GM12878 (cell line): ENCODE measurements around the gene DHX34. TPM values are rescaled to one million over a fixed set of nuclear protein-coding genes. Genes with fewer than 3 reads are reported as not detected.

Experiments used
- ATAC-seq: fragments of 200-7000 bp; cut with Tn5 transposase; 3 replicates; pipeline ENCODE4 v1.9.1; 2020; ENCODE audit warnings: mild to moderate bottlenecking, moderate library complexity
- BruUV-seq: library from RNA; stranded (reverse); fragments of 400-500 nt; replicated peaks from 2 replicates; lab custom pipeline; 2021; lab: Mats Ljungman, UMichigan
- CTCF ChIA-PET: fragments of 300-600 bp; sonication (Branson Sonifier 250); formaldehyde crosslinking; extraction: SDS; loops from one replicate; lab custom pipeline; 2021; ENCODE audit warnings: inconsistent platforms; lab: Yijun Ruan, JAX
- POLR2A ChIA-PET: fragments of 350-600 bp; formaldehyde crosslinking; extraction: SDS; loops from one replicate; lab custom pipeline; 2021; ENCODE audit warnings: inconsistent platforms; lab: Charles Lee
- RAD21 ChIA-PET: fragments of 300-600 bp; sonication (Branson Sonifier 250); formaldehyde crosslinking; loops from one replicate; lab custom pipeline; 2023; ENCODE audit warnings: antibody characterized with exemption; ENCODE audit not compliant: unreplicated experiment; lab: Charles Lee
- SMC1A ChIA-PET: fragments of 300-600 bp; sonication (Branson Sonifier 250); formaldehyde crosslinking; loops from one replicate; lab custom pipeline; 2023; ENCODE audit not compliant: unreplicated experiment, uncharacterized antibody; lab: Charles Lee
- DNase-seq: peaks from one replicate; pipeline ENCODE4 v3.0.0-alpha.2; 2011; ENCODE audit warnings: low read depth, low spot score
- FAIRE-seq: peaks from 3 replicates; lab custom pipeline; 2011; peaks lifted over from hg19 to GRCh38; lab: Jason Lieb, UNC
- H2AFZ ChIP-seq: 2 replicates; pipeline ENCODE4 v1.6.0; 2011; ENCODE audit warnings: low read depth, low read length, control low read depth; ENCODE audit not compliant: control insufficient read depth
- H3K27ac ChIP-seq: 2 replicates; pipeline ENCODE4 v1.5.1; 2011; ENCODE audit warnings: control low read depth; ENCODE audit not compliant: control insufficient read depth, insufficient read depth
- H3K27me3 ChIP-seq, 2 experiments: replicated peaks in 1 of 2; 2 replicates each; pipeline versions ENCODE4 v1.6.0 to v1.6.1; 2011; ENCODE audit warnings: low read length in 1 of 2; ENCODE audit not compliant: control insufficient read depth in 2 of 2, insufficient read depth in 2 of 2
- H3K36me3 ChIP-seq, 2 experiments: 2 replicates each; pipeline ENCODE4 v1.5.1; 2011; ENCODE audit warnings: low read length in 1 of 2; ENCODE audit not compliant: control insufficient read depth in 2 of 2, insufficient read depth in 2 of 2
- H3K4me1 ChIP-seq: 2 replicates; pipeline ENCODE4 v1.6.1; 2011; ENCODE audit warnings: mild to moderate bottlenecking, low read length, moderate library complexity, mixed read lengths; ENCODE audit not compliant: control insufficient read depth, insufficient read depth
- H3K4me2 ChIP-seq: 2 replicates; pipeline ENCODE4 v1.6.0; 2011; ENCODE audit warnings: control low read depth; ENCODE audit not compliant: control insufficient read depth, insufficient read depth
- H3K4me3 ChIP-seq: fragments of 200-600 bp; sonication (generic); 2 replicates; pipeline ENCODE4 v1.5.1; 2016
- H3K79me2 ChIP-seq: 2 replicates; pipeline ENCODE4 v1.6.0; 2011; ENCODE audit warnings: low read length; ENCODE audit not compliant: control insufficient read depth, insufficient read depth
- H3K9ac ChIP-seq: 2 replicates; pipeline ENCODE4 v1.8.0; 2011; ENCODE audit warnings: low read length, control low read depth, mixed read lengths; ENCODE audit not compliant: control insufficient read depth, insufficient read depth
- H3K9me3 ChIP-seq: replicated peaks from 3 replicates; pipeline ENCODE4 v1.5.1; 2011; ENCODE audit warnings: mild to moderate bottlenecking, low read length; ENCODE audit not compliant: control insufficient read depth, insufficient read depth
- H4K20me1 ChIP-seq: 2 replicates; pipeline ENCODE4 v1.6.0; 2011; ENCODE audit not compliant: control insufficient read depth, insufficient read depth
- BRCA1 ChIP-seq: IDR thresholded peaks from 2 replicates; pipeline ENCODE4 v1.6.1; 2011; ENCODE audit warnings: low read depth, low read length, improper control_type of control experiment
- ESRRA ChIP-seq: IDR thresholded peaks from 2 replicates; pipeline ENCODE4 v1.6.1; 2012; ENCODE audit warnings: mild to moderate bottlenecking, low read length, improper control_type of control experiment
- FOS ChIP-seq: IDR thresholded peaks from 3 replicates; pipeline ENCODE4 v1.6.1; 2011; ENCODE audit warnings: borderline replicate concordance; ENCODE audit not compliant: insufficient read length; ENCODE audit errors: extremely low read depth
- JUND ChIP-seq: IDR thresholded peaks from 2 replicates; pipeline ENCODE4 v1.6.1; 2012; ENCODE audit warnings: low read depth, mild to moderate bottlenecking, low read length, improper control_type of control experiment, moderate library complexity
- MXI1 ChIP-seq: fragments of 150-350 bp; IDR thresholded peaks from 2 replicates; pipeline ENCODE4 v1.6.1; 2011; ENCODE audit warnings: low read depth, mild to moderate bottlenecking, inconsistent platforms, low read length, improper control_type of control experiment
- NFXL1 ChIP-seq: fragments of 450-650 bp; IDR thresholded peaks from 2 replicates; pipeline ENCODE4 v1.6.1; 2017; ENCODE audit warnings: antibody characterized with exemption, mild to moderate bottlenecking, borderline replicate concordance
- RFX5 ChIP-seq: IDR thresholded peaks from 2 replicates; pipeline ENCODE4 v1.6.1; 2011; ENCODE audit warnings: low read depth, low read length, improper control_type of control experiment
- SIN3A ChIP-seq: IDR thresholded peaks from 2 replicates; pipeline ENCODE4 v1.6.1; 2012; ENCODE audit warnings: low read depth, low read length, improper control_type of control experiment
- SMARCA5 ChIP-seq: fragments of 450-650 bp; IDR thresholded peaks from 2 replicates; pipeline ENCODE4 v1.6.1; 2017; ENCODE audit warnings: mild to moderate bottlenecking
- STAT1 ChIP-seq: fragments of 450-650 bp; conservative IDR thresholded peaks from 2 replicates; pipeline ENCODE4 v1.6.1; 2014; ENCODE audit warnings: antibody characterized with exemption, mild to moderate bottlenecking
- ZNF207 ChIP-seq: fragments of 450-650 bp; IDR thresholded peaks from 2 replicates; pipeline ENCODE4 v1.6.1; 2014; ENCODE audit warnings: antibody characterized with exemption, mild to moderate bottlenecking, borderline replicate concordance
- ZNF622 ChIP-seq: fragments of 450-650 bp; IDR thresholded peaks from 2 replicates; pipeline ENCODE4 v1.6.1; 2017; ENCODE audit warnings: mild to moderate bottlenecking, inconsistent platforms
- WGBS: methylation state at CpG from one replicate; pipeline ENCODE4 v1.1.6; 2016; ENCODE audit warnings: low lambda C conversion rate; ENCODE audit not compliant: insufficient replicate concordance, insufficient coverage; ENCODE audit errors: missing lambda C conversion rate; 5-methylcytosine and 5-hydroxymethylcytosine counted together
- in situ Hi-C: fragments of 300-500 bp; cut with MboI; formaldehyde crosslinking; loops from 9 replicates; pipeline ENCODE4 v1.14.3; 2018; ENCODE audit warnings: mixed read lengths
- intact Hi-C: fragments of 100-400 bp; cut with micrococcal nuclease; formaldehyde crosslinking; loops from one replicate; pipeline ENCODE4 v1.14.2; 2022; ENCODE audit not compliant: unreplicated experiment
- polyA plus RNA-seq, 11 experiments: library from polyadenylated mRNA; depleted of rRNA in 4 of 11; unstranded in 6 of 11; stranded (reverse) in 5 of 11; fragments of >200 nt; fragmentation: Nextera tagmentation in 4 of 11; fragmentation: Illumina TruSeq in 1 of 11; extraction: Ambion mirVana in 4 of 11; extraction: Trizol in 1 of 11; gene quantifications; 1 replicate in 1 of 11; 2 replicates in 10 of 11; pipeline versions ENCODE4 v1.2.1 to v1.2.3, GENCODE V29; 2011 to 2016; ENCODE audit warnings: inconsistent platforms in 2 of 11, missing spikeins in 2 of 11, low read depth in 1 of 11
- total RNA-seq, 4 experiments: library from RNA; depleted of rRNA in 3 of 4; stranded (reverse); fragments of >200 nt in 3 of 4; fragmentation: Illumina TruSeq in 1 of 4; extraction: Trizol in 1 of 4; gene quantifications; 2 replicates each; pipeline versions ENCODE4 v1.2.1 to v1.2.3, GENCODE V29; 2013 to 2021
- TF ChIP-seq, protein P1 (sequence below), 3 experiments: IDR thresholded peaks in 2 of 3; conservative IDR thresholded peaks in 1 of 3; 2 replicates each; pipeline ENCODE4 v1.5.1; 2011; ENCODE audit warnings: low read depth in 3 of 3, low read length in 3 of 3, mild to moderate bottlenecking in 3 of 3, control low read depth in 2 of 3, moderate library complexity in 2 of 3, inconsistent platforms in 1 of 3, mixed read lengths in 1 of 3; ENCODE audit not compliant: control insufficient read depth in 2 of 3, insufficient read depth in 1 of 3; ENCODE audit errors: extremely low read depth in 1 of 3
- TF ChIP-seq, protein P2 (sequence below): fragments of 450-650 bp; IDR thresholded peaks from 2 replicates; pipeline ENCODE4 v1.6.1; 2017; ENCODE audit warnings: mild to moderate bottlenecking, moderate library complexity

DHX34 gene
- total and polyA plus RNA-seq, 10 of the 15 experiments (the other 5 are each of a cell fraction or from before 2014, with no cell fraction given): 0.19 to 16.9 (median 10.5) TPM

DNA sequence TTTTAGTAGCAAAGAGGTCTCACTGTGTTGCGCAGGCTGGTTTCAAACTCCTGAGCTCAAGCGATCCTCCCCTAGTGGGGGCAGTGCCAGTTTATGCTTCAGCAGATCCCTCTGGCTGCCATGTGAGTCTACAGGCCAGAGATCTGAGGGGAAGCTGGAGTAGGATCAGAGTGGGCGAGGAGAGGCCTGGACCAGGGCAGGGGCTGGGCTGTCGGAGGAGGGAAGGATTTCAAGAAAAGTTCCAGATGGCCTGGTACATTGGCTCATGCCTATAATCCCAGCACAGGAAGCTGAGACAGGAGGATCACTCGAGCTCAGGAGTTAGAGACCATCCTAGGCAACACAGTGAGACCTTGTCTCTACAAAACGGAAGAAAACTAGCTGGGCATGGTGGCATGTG, 9.8 kb downstream of the DHX34 start:
- Histone ChIP-seq H2AFZ (no peak overlapping the region), H3K4me1 (no peaks in the 10 kb centered on the region), H3K9me3 (no peaks in the 10 kb centered on the region; the same call in 2 of the 3 replicates), H4K20me1 (no peaks in the 10 kb centered on the region), H3K4me3 (no peak overlapping the region), H3K27ac (no peak overlapping the region), H3K79me2 (no peaks in the 10 kb centered on the region), H3K4me2 (no peak overlapping the region), H3K9ac (no peak overlapping the region), H3K27me3 (no peaks in the 10 kb centered on the region), H3K36me3 (peaks cover 12 to 31% of the 10 kb centered on the region in 2 experiments)
- DNase-seq: no peak
- SMC1A ChIA-PET: no interaction called here
- WGBS: 89% methylated on average over 6 of the region's 6 CpGs
- no peak for FAIRE-seq
- no TSS peak for BruUV-seq
- in situ Hi-C loops (no loop called here), intact Hi-C loops (no loop called here)
- POLR2A ChIA-PET: interaction anchor here (0.6 to 0.7 kb wide), 2 partner anchors 14 to 1293 kb away, joined by 3 to 4 read pairs; no protein-coding TSS in a partner anchor
- RAD21 ChIA-PET: no interaction called here
- CTCF ChIA-PET: interaction anchor here (1.0 to 1.3 kb wide), 3 partner anchors 10 to 105 kb away, joined by 3 to 5 read pairs (median 4); partner anchors contain the start of gene DHX34
- no peak for TF ChIP-seq BRCA1
- no peak for TF ChIP-seq STAT1
- no peak for TF ChIP-seq FOS
- TF ChIP-seq NFXL1: no peak
- TF ChIP-seq MXI1: no peak
- no peak for TF ChIP-seq ZNF622
- TF ChIP-seq ESRRA: no peak
- TF ChIP-seq SIN3A: no peak
- no peak for TF ChIP-seq RFX5
- TF ChIP-seq JUND: no peak
- TF ChIP-seq SMARCA5: no peak
- TF ChIP-seq, protein P1, sequence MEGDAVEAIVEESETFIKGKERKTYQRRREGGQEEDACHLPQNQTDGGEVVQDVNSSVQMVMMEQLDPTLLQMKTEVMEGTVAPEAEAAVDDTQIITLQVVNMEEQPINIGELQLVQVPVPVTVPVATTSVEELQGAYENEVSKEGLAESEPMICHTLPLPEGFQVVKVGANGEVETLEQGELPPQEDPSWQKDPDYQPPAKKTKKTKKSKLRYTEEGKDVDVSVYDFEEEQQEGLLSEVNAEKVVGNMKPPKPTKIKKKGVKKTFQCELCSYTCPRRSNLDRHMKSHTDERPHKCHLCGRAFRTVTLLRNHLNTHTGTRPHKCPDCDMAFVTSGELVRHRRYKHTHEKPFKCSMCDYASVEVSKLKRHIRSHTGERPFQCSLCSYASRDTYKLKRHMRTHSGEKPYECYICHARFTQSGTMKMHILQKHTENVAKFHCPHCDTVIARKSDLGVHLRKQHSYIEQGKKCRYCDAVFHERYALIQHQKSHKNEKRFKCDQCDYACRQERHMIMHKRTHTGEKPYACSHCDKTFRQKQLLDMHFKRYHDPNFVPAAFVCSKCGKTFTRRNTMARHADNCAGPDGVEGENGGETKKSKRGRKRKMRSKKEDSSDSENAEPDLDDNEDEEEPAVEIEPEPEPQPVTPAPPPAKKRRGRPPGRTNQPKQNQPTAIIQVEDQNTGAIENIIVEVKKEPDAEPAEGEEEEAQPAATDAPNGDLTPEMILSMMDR (IDR thresholded peaks at IDR 0.05 in 2 of 3, conservative IDR thresholded peaks at IDR 0.05 in 1 of 3; ENCODE audit: control insufficient read depth in 2 of 3, extremely low read depth in 1 of 3, insufficient read depth in 1 of 3, low read depth in 3 of 3, low read length in 3 of 3): no peak
- no peak for TF ChIP-seq ZNF207
- TF ChIP-seq, protein P2, sequence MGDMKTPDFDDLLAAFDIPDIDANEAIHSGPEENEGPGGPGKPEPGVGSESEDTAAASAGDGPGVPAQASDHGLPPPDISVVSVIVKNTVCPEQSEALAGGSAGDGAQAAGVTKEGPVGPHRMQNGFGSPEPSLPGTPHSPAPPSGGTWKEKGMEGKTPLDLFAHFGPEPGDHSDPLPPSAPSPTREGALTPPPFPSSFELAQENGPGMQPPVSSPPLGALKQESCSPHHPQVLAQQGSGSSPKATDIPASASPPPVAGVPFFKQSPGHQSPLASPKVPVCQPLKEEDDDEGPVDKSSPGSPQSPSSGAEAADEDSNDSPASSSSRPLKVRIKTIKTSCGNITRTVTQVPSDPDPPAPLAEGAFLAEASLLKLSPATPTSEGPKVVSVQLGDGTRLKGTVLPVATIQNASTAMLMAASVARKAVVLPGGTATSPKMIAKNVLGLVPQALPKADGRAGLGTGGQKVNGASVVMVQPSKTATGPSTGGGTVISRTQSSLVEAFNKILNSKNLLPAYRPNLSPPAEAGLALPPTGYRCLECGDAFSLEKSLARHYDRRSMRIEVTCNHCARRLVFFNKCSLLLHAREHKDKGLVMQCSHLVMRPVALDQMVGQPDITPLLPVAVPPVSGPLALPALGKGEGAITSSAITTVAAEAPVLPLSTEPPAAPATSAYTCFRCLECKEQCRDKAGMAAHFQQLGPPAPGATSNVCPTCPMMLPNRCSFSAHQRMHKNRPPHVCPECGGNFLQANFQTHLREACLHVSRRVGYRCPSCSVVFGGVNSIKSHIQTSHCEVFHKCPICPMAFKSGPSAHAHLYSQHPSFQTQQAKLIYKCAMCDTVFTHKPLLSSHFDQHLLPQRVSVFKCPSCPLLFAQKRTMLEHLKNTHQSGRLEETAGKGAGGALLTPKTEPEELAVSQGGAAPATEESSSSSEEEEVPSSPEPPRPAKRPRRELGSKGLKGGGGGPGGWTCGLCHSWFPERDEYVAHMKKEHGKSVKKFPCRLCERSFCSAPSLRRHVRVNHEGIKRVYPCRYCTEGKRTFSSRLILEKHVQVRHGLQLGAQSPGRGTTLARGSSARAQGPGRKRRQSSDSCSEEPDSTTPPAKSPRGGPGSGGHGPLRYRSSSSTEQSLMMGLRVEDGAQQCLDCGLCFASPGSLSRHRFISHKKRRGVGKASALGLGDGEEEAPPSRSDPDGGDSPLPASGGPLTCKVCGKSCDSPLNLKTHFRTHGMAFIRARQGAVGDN: no peak
- TF ChIP-seq, all 136 proteins: peak for 0
- ATAC-seq: no peak
